WERI-Rb-1 (cell line): ENCODE data around the gene IGLL1.

Source experiments
- DNase-seq: peaks from one replicate; pipeline ENCODE4 v3.0.0-alpha.2; 2020
- H3K27ac ChIP-seq: fragments of 250-450 bp; sonication (Bioruptor Pico); 2 replicates; pipeline ENCODE4 v1.5.1; 2020; ENCODE audit warnings: mild to moderate bottlenecking, moderate library complexity
- H3K27me3 ChIP-seq: fragments of 250-450 bp; sonication (Bioruptor Pico); 2 replicates; pipeline ENCODE4 v1.5.1; 2021; ENCODE audit warnings: mild to moderate bottlenecking, low read depth, moderate library complexity; ENCODE audit not compliant: insufficient read depth, severe bottlenecking
- H3K36me3 ChIP-seq: fragments of 250-450 bp; sonication (Bioruptor Pico); 2 replicates; pipeline ENCODE4 v1.5.1; 2020; ENCODE audit warnings: mild to moderate bottlenecking, moderate library complexity
- H3K4me3 ChIP-seq: 2 replicates; pipeline ENCODE4 v1.5.1; 2011; ENCODE audit warnings: low read depth, mild to moderate bottlenecking, control low read depth, low read length
- H3K9me3 ChIP-seq: fragments of 250-450 bp; sonication (Bioruptor Pico); 2 replicates; pipeline ENCODE4 v1.5.1; 2021; ENCODE audit warnings: mild to moderate bottlenecking, moderate library complexity; ENCODE audit not compliant: severe bottlenecking
- CTCF ChIP-seq: IDR thresholded peaks from 2 replicates; pipeline ENCODE4 v1.5.1; 2011; ENCODE audit warnings: low read depth, mild to moderate bottlenecking, control low read depth, inconsistent platforms, low read length

IGLL1 gene

GRCh38 chr22:23524226-23524625 lies 55.9 kb downstream of the IGLL1 start:
- H3K36me3 ChIP-seq: no peaks in the 10 kb centered on the region
- no peak overlapping the region for H3K4me3 ChIP-seq
- no peaks in the 10 kb centered on the region for H3K27me3 ChIP-seq
- DNase-seq: no peak
- no peak overlapping the region for H3K27ac ChIP-seq
- no peaks in the 10 kb centered on the region for H3K9me3 ChIP-seq
- TF ChIP-seq CTCF: no peak

- no peak for TF ChIP-seq CTCF
- Histone ChIP-seq H3K27me3 (no peaks in the 10 kb centered on the region), H3K27ac (peak overlapping the region; percentile 100), H3K4me3 (no peak overlapping the region), H3K9me3 (no peaks in the 10 kb centered on the region), H3K36me3 (no peaks in the 10 kb centered on the region)
- DNase-seq: no peak
Measured at GRCh38 chr22:23523713-23524112, 56.4 kb downstream of the IGLL1 start.
